Ovary (tissue), 3 donors: ENCODE data around the gene TSPAN14.

ENCODE experiments used
- EP300 ChIP-seq: sonication (generic); formaldehyde crosslinking; IDR thresholded peaks from one replicate; pipeline ENCODE4 v1.6.1; 2017; ENCODE audit warnings: antibody characterized with exemption
- POLR2A ChIP-seq: fragments of 450-650 bp; IDR thresholded peaks from one replicate; pipeline ENCODE4 v1.6.1; 2017; ENCODE audit warnings: antibody characterized with exemption, mild to moderate bottlenecking, moderate library complexity
- TF ChIP-seq, protein P1 (sequence below), 3 donors: fragments of 450-650 bp in 2 of 3; fragments of 200-600 bp in 1 of 3; IDR thresholded peaks; one replicate each; pipeline versions ENCODE4 v1.5.1 to v1.8.0; 2016 to 2022; ENCODE audit warnings: antibody characterized with exemption in 3 of 3, mild to moderate bottlenecking in 1 of 3
- donor health status: DM: no; HTN: no; CAD: no.

- TF ChIP-seq, protein P1, sequence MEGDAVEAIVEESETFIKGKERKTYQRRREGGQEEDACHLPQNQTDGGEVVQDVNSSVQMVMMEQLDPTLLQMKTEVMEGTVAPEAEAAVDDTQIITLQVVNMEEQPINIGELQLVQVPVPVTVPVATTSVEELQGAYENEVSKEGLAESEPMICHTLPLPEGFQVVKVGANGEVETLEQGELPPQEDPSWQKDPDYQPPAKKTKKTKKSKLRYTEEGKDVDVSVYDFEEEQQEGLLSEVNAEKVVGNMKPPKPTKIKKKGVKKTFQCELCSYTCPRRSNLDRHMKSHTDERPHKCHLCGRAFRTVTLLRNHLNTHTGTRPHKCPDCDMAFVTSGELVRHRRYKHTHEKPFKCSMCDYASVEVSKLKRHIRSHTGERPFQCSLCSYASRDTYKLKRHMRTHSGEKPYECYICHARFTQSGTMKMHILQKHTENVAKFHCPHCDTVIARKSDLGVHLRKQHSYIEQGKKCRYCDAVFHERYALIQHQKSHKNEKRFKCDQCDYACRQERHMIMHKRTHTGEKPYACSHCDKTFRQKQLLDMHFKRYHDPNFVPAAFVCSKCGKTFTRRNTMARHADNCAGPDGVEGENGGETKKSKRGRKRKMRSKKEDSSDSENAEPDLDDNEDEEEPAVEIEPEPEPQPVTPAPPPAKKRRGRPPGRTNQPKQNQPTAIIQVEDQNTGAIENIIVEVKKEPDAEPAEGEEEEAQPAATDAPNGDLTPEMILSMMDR (IDR thresholded peaks at IDR 0.05), result no peak
- TF ChIP-seq POLR2A, result no peak
- TF ChIP-seq EP300, result no peak
These were observed 12.3 kb upstream of the TSPAN14 start for GRCh38 chr10:80441831-80442230.
